GM04503 (cell line): ENCODE data around the gene TTLL5.

ENCODE experiments used
- DNase-seq: peaks from one replicate; pipeline ENCODE4 v3.0.0-alpha.2; 2012; ENCODE audit warnings: low read depth

TTLL5 gene

DNA sequence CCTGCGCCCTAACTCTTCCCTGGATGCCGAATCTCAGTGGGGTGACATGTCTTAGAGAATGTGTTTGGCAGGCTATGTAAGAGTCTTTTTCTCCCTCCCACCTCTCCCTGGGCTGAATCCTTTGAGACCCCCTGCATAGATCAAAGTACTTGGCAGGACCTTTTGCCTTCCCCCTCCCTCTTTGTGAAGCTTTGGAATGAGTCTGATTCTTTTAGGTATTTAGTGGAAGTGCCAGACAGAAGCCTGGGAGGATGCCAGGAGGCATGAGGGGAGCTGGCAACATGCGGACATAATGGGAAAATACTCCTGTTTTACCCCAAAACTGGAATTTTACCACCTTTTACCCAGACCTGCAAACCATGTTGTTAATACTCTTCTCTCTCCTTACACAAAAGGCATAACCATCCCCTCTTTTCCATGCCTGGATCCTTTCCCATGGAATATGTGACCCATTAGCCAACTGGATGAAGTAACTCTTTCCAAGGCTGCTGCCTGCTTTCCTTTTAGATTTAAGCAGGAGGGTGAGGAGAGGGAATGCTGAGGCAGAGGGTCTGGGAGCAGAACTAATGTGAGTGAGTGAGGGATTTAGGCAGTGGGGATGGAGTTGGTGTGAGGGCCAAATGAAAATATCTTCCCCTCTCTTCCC, 41.7 kb downstream of the TTLL5 start:
- DNase-seq, result no peak

DNA sequence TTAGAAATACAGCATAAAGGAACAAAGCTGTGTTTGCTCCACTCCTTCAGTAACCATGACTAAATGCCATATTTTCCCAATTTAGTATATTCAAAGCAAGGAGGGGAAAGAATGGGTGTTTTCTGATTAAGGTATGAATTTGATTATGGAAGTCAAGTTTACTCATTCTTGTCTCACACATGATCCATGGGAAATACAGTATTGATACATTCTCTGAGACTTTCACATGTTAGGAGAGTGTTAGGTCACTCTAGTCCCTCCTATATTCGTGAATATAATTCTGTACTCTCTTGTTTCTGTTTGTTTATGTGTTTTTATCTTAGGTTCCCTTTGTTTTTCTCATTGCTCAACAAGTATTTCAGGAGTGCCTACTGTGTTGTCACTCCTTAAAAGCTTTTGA, 42.4 kb downstream of the TTLL5 start:
- DNase-seq, result no peak

DNA sequence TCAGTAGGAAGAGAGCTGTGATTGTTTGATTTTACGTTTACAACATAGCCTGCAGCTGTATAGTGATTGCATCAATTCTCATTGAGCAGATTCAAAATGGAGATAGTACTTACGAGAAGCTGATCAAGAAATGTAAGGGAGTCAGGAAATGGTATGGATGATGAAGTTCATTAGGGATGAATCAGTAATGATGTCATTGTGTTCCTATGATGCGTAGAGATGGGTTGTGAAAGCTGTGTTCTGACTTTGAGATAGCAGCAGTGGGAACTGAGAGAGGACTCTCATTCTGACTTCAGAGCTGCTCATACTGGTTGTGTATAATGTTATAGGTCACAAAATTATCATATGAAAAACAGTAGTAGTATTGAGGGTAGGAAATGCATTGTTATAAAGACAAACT, 44.0 kb downstream of the TTLL5 start:
- DNase-seq, result no peak

DNA sequence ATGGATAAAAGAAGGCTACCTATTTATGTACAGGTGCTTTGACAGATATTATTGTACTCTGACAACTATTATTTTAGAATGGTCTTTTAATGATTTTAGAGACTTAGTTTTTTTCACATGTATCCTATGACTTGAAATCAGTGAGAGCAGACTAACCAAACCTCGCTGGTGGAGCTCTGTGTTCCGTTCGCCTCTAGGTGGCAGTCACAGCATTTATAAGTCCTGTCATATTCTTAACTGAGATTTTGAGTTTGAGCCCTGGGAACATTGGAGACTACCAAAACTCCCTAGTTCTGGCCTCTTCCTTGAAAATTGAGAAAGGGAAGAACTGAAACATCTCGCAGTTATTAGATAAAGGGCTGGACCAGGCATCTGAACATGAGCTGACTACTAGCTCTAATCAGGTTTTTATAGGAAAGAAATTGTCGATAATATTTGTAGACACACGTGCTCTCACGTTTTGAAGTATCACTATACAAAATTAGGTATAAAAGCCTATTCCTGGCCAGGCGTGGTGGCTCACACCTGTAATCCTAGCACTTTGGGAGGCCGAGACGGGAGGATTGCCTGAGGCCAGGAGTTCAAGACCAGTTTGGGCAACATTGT, 48.3 kb downstream of the TTLL5 start:
- peak; percentile 32 for DNase-seq

- DNase-seq, result peak; percentile 27
These were observed 50.2 kb downstream of the TTLL5 start for GRCh38 chr14:75711105-75711795.

DNA sequence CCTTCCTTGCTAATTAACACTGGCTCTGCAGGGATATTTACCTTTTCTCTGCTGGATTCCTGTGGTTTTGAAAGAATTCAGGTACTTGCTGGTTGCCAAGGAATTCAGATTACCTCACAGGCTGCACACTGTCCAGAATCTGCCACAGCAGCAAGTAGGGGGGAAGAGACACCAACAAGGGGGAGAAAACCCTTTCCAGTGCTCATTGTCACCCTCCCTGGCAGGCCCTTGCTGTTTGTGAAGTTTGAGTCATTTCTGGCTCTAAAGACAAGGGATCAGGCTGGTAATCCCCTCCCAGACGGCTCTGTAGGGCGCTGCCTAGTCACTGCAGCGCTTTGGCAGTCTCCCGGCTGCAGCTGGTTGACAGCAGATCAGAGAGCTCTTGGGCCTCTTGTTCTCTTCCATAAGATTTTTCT, 50.8 kb downstream of the TTLL5 start:
- peak; percentile 75 for DNase-seq

- no peak for DNase-seq
These were observed 53.9 kb downstream of the TTLL5 start for GRCh38 chr14:75714991-75715390.

GRCh38 chr14:75715926-75716780, 55.1 kb downstream of the TTLL5 start:
- DNase-seq, result peak; percentile 58

DNA sequence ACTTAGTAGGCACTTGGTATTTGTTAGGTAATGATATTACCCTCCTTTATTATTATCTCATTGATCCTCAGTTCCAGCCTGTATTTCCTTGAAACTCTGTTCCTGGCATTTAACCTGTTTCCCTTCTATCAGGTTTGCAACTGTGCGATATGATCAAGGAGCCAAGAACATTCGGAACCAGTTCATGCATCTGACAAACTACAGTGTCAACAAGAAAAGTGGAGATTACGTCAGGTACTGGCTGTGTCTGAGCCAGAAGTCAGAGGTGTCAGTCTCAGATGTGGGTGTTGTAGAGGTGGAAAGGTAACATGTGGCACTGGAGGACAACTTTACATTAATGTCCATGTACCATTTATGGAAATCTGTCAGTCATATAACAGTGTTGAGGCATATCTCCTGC, 56.7 kb downstream of the TTLL5 start:
- no peak for DNase-seq

- DNase-seq, result no peak
These were observed 57.2 kb downstream of the TTLL5 start for GRCh38 chr14:75718199-75718598.

- no peak for DNase-seq
These were observed 59.1 kb downstream of the TTLL5 start for GRCh38 chr14:75720116-75720515.

GRCh38 chr14:75720842-75721498, 59.9 kb downstream of the TTLL5 start:
- DNase-seq, result peak; percentile 25

GRCh38 chr14:75723716-75724115, 62.7 kb downstream of the TTLL5 start:
- DNase-seq, result no peak

DNA sequence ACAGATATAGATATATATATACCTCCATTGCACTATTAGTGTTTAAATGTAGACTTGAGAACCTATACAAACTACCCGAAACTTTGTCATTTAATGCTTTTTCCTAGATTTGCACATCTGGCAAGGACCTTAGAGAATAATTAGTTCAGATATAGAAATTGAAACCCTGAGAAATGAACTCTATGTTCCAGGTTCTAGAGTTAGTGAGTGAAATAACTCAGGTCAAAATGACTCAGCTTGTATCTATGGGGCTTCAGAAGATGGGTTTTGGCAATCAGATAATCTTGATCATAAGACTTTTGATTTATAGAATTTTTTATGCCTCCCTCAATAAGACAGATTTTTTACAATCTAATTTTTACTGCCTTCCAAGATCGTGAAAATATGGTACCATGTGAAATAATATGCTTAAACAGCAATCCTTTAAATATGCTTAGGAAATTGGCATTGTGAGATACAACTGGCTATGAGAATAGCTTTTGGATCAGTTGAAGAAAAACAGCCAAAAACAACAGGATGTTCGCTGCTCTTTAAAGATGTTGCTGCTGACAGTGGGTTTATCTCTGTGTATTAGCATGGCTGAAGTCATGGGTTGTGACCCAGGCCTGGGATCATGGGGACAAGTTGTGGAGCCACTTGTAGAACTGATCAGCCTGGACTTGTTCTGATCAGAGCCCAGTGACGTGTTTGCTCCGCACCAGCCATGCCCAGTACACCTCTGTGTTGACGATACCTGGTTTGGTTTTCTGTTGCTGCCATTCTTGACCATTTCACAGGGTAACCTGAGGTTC, 63.6 kb downstream of the TTLL5 start:
- DNase-seq, result no peak

GRCh38 chr14:75725481-75725880, 64.4 kb downstream of the TTLL5 start:
- no peak for DNase-seq

DNA sequence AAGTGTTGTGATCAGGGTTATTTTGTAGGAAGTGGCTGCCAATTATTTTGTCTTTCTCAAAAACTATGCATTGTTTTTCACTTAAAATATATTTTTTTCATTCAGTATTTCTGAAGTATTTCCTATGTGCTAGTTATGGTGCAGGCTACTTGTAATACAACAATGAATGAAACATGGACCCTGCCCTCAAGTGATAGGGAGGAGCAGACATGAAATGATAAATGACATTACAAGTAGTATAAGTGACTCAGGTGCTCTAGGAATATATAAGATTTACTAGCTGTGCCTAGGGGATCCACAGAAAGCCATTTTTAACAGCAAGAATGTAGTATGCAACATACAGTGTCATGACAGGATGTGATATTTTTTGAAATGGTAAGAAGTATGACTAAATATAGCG, 65.3 kb downstream of the TTLL5 start:
- DNase-seq, result no peak

DNA sequence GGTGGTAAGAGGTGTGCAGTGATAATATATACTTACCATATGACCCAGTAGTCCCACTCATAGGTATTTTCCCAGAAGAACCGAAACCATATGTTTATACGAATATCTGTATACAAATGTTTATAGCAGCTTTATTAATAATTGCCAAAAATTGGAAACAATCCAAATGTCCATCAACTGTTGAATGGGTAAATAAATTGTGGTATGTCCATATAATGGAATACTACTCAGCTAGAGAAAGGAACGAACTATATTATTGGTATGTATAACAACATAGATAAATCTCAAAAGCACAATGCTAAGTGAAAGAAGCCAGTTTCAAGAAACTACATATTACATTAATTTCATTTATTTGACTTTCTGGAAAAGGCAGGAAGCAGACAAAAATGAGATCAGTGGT, 66.1 kb downstream of the TTLL5 start:
- no peak for DNase-seq

DNA sequence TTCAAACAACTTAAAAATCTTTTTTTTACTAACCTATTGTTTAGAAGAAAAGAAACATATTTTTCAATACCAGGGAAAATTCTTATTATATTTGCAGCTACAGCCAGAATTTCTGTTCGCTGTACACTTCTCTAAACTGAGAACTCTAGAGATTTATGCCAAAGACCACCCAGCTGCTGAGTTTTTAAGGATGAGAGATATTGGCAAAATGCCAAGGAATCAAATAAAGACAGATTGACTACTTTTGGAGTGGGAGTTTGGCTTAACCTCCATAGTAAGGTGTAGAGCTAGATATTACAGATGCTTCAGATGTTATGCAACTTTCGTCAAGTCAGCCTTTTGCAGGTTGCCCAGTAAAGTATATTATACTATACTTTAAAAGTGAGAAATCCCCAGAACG, 71.8 kb downstream of the TTLL5 start:
- no peak for DNase-seq

DNA sequence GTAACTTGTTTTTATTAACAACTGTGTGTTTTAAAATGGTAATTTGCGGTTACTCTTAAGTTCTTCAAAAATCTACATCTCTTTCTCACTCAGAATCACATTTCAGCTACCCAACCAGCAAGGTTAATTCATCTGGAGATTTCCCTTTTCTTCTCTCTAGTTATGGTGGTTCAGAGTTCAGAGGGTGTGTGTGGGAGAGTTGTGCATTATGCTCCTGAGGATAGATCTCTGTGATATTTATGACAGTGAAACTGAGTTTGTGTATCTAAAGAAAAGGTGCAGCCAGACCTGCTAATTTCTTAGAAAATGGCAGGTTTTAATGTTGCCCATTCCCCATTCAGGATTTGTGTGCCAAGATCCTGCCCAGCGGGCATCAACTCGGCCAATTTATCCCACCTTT, 73.8 kb downstream of the TTLL5 start:
- no peak for DNase-seq

GRCh38 chr14:75736845-75737485, 75.9 kb downstream of the TTLL5 start:
- no peak for DNase-seq

- no peak for DNase-seq
These were observed 77.1 kb downstream of the TTLL5 start for GRCh38 chr14:75738192-75738591.
